Liver (tissue), 3 donors: Measurements from ENCODE around the gene CPNE4.

Source experiments
- EGR1 ChIP-seq, 2 donors: IDR thresholded peaks; 2 replicates each; pipeline ENCODE4 v1.6.1; 2016 to 2018; ENCODE audit warnings: antibody characterized with exemption in 2 of 2, low read depth in 2 of 2
- FOXA1 ChIP-seq: IDR thresholded peaks from 2 replicates; pipeline ENCODE4 v1.6.1; 2016; ENCODE audit warnings: antibody characterized with exemption
- GABPA ChIP-seq, 2 donors: IDR thresholded peaks in 1 of 2; conservative IDR thresholded peaks in 1 of 2; 2 replicates each; pipeline ENCODE4 v1.6.1; 2016; ENCODE audit warnings: antibody characterized with exemption in 2 of 2, mild to moderate bottlenecking in 1 of 2, moderate library complexity in 1 of 2
- HNF4G ChIP-seq: IDR thresholded peaks from 2 replicates; pipeline ENCODE4 v1.6.1; 2016; ENCODE audit warnings: antibody characterized with exemption
- JUND ChIP-seq, 2 donors: IDR thresholded peaks; 2 replicates each; pipeline ENCODE4 v1.6.1; 2016; ENCODE audit warnings: antibody characterized with exemption in 2 of 2
- RAD21 ChIP-seq, 2 donors: IDR thresholded peaks; 2 replicates each; pipeline ENCODE4 v1.6.1; 2016; ENCODE audit warnings: antibody characterized with exemption in 2 of 2, mild to moderate bottlenecking in 2 of 2
- SP1 ChIP-seq: IDR thresholded peaks from 2 replicates; pipeline ENCODE4 v1.6.1; 2018; ENCODE audit warnings: antibody characterized with exemption, mild to moderate bottlenecking
- TAF1 ChIP-seq: conservative IDR thresholded peaks from 2 replicates; pipeline ENCODE4 v1.6.1; 2016; ENCODE audit warnings: antibody characterized with exemption, mild to moderate bottlenecking
- YY1 ChIP-seq: IDR thresholded peaks from 2 replicates; pipeline ENCODE4 v1.6.1; 2016; ENCODE audit warnings: antibody characterized with exemption, mild to moderate bottlenecking
- TF ChIP-seq, protein P1 (sequence below): fragments of 150-350 bp; IDR thresholded peaks from 2 replicates; pipeline ENCODE4 v1.5.1; 2017; ENCODE audit warnings: improper control_type of control experiment, low read depth, low read length; ENCODE audit not compliant: missing input control
- TF ChIP-seq, protein P2 (sequence below): IDR thresholded peaks from 2 replicates; pipeline ENCODE4 v1.6.1; 2016; ENCODE audit warnings: antibody characterized with exemption
- TF ChIP-seq, protein P3 (sequence below): IDR thresholded peaks from 2 replicates; pipeline ENCODE4 v1.6.1; 2016; ENCODE audit warnings: antibody characterized with exemption
- TF ChIP-seq, protein P4 (sequence below): IDR thresholded peaks from 2 replicates; pipeline ENCODE4 v1.6.1; 2016; ENCODE audit warnings: antibody characterized with exemption, mild to moderate bottlenecking
- TF ChIP-seq, protein P5 (sequence below): IDR thresholded peaks from 2 replicates; pipeline ENCODE4 v1.6.1; 2016; ENCODE audit warnings: antibody characterized with exemption
- donor health status: healthy.
- donor health status: healthy.

DNA sequence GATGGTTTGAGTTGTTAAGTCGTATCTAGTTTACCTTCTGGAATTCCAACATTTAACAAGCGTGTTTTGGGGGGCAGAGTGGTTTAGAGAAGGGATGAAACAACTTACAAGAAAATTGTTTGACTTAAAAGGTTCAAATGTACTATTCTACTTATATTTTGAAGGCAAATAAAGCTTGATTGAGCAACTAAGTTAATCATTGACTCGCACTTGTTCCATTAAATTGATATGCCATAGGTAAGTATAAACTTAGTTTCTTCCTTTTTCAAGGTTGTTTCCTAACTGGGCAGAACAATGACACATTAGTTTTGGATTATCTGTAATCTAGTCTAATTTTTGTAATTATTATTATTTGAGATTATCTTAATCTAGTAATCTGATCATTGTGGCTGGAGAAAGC, 48.3 kb upstream of the CPNE4 start:
- TF ChIP-seq, protein P1, sequence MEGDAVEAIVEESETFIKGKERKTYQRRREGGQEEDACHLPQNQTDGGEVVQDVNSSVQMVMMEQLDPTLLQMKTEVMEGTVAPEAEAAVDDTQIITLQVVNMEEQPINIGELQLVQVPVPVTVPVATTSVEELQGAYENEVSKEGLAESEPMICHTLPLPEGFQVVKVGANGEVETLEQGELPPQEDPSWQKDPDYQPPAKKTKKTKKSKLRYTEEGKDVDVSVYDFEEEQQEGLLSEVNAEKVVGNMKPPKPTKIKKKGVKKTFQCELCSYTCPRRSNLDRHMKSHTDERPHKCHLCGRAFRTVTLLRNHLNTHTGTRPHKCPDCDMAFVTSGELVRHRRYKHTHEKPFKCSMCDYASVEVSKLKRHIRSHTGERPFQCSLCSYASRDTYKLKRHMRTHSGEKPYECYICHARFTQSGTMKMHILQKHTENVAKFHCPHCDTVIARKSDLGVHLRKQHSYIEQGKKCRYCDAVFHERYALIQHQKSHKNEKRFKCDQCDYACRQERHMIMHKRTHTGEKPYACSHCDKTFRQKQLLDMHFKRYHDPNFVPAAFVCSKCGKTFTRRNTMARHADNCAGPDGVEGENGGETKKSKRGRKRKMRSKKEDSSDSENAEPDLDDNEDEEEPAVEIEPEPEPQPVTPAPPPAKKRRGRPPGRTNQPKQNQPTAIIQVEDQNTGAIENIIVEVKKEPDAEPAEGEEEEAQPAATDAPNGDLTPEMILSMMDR: no peak
- TF ChIP-seq RAD21 (IDR thresholded peaks at IDR 0.05) (no peak), HNF4G (no peak), GABPA (IDR thresholded peaks at IDR 0.05 in 1 of 2, conservative IDR thresholded peaks at IDR 0.05 in 1 of 2) (no peak), TAF1 (no peak), JUND (IDR thresholded peaks at IDR 0.05) (no peak), EGR1 (IDR thresholded peaks at IDR 0.05; ENCODE audit: low read depth in 2 of 2) (no peak), FOXA1 (no peak), YY1 (no peak), SP1 (no peak)
- TF ChIP-seq, protein P2, sequence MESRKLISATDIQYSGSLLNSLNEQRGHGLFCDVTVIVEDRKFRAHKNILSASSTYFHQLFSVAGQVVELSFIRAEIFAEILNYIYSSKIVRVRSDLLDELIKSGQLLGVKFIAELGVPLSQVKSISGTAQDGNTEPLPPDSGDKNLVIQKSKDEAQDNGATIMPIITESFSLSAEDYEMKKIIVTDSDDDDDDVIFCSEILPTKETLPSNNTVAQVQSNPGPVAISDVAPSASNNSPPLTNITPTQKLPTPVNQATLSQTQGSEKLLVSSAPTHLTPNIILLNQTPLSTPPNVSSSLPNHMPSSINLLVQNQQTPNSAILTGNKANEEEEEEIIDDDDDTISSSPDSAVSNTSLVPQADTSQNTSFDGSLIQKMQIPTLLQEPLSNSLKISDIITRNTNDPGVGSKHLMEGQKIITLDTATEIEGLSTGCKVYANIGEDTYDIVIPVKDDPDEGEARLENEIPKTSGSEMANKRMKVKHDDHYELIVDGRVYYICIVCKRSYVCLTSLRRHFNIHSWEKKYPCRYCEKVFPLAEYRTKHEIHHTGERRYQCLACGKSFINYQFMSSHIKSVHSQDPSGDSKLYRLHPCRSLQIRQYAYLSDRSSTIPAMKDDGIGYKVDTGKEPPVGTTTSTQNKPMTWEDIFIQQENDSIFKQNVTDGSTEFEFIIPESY: no peak
- TF ChIP-seq, protein P3, sequence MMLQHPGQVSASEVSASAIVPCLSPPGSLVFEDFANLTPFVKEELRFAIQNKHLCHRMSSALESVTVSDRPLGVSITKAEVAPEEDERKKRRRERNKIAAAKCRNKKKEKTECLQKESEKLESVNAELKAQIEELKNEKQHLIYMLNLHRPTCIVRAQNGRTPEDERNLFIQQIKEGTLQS: no peak
- TF ChIP-seq, protein P4, sequence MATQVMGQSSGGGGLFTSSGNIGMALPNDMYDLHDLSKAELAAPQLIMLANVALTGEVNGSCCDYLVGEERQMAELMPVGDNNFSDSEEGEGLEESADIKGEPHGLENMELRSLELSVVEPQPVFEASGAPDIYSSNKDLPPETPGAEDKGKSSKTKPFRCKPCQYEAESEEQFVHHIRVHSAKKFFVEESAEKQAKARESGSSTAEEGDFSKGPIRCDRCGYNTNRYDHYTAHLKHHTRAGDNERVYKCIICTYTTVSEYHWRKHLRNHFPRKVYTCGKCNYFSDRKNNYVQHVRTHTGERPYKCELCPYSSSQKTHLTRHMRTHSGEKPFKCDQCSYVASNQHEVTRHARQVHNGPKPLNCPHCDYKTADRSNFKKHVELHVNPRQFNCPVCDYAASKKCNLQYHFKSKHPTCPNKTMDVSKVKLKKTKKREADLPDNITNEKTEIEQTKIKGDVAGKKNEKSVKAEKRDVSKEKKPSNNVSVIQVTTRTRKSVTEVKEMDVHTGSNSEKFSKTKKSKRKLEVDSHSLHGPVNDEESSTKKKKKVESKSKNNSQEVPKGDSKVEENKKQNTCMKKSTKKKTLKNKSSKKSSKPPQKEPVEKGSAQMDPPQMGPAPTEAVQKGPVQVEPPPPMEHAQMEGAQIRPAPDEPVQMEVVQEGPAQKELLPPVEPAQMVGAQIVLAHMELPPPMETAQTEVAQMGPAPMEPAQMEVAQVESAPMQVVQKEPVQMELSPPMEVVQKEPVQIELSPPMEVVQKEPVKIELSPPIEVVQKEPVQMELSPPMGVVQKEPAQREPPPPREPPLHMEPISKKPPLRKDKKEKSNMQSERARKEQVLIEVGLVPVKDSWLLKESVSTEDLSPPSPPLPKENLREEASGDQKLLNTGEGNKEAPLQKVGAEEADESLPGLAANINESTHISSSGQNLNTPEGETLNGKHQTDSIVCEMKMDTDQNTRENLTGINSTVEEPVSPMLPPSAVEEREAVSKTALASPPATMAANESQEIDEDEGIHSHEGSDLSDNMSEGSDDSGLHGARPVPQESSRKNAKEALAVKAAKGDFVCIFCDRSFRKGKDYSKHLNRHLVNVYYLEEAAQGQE: no peak
- TF ChIP-seq, protein P5, sequence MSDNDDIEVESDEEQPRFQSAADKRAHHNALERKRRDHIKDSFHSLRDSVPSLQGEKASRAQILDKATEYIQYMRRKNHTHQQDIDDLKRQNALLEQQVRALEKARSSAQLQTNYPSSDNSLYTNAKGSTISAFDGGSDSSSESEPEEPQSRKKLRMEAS: no peak
